ENCODE results near the gene ZNF679.
"Not testable (repeated sequence)": the region's sequence is repeated elsewhere in the genome, so short reads cannot be mapped to it uniquely, and the experiment has no call there.

ZNF679 gene

GRCh38 chr7:64312826-64313225, 84.6 kb downstream of the ZNF679 start:
- no peak for DNase-seq

GRCh38 chr7:64313740-64314491, 85.6 kb downstream of the ZNF679 start, which contains the start of gene ZNF736:
ZNF736 (plus strand) TSS chr7:64313961; CDS start chr7:64314151, 190 bp downstream.
- peak; percentile 71 for DNase-seq

GRCh38 chr7:64314566-64314965, 86.3 kb downstream of the ZNF679 start:
- no peak for DNase-seq

GRCh38 chr7:64316031-64316742, 87.9 kb downstream of the ZNF679 start:
- DNase-seq, result not testable (repeated sequence)
